Urinary bladder (tissue), 4 donors: ENCODE results near the gene DCBLD1. TPM values are rescaled to one million over a fixed set of nuclear protein-coding genes. Genes with fewer than 3 reads are reported as not detected.

Experiments
- DNase-seq: peaks from one replicate; pipeline ENCODE4 v3.0.0-alpha.2; 2015; ENCODE audit errors: extremely low spot score
- H3K27ac ChIP-seq: one replicate; pipeline ENCODE4 v1.5.1; 2013; ENCODE audit warnings: low read depth, mild to moderate bottlenecking, moderate library complexity
- H3K36me3 ChIP-seq: one replicate; pipeline ENCODE4 v1.6.1; 2013; ENCODE audit warnings: mild to moderate bottlenecking, moderate library complexity; ENCODE audit not compliant: insufficient read depth
- H3K4me1 ChIP-seq: one replicate; pipeline ENCODE4 v1.6.1; 2013; ENCODE audit warnings: mild to moderate bottlenecking, moderate library complexity; ENCODE audit not compliant: insufficient read depth
- H3K4me3 ChIP-seq: one replicate; pipeline ENCODE4 v1.5.1; 2013; ENCODE audit warnings: low read depth, low read length
- WGBS: extraction: QIAGEN DNeasy Blood & Tissue Kit; methylation state at CpG from one replicate; pipeline ENCODE4 v1.1.7; 2013; 5-methylcytosine and 5-hydroxymethylcytosine counted together
- polyA plus RNA-seq: library from polyadenylated mRNA; stranded (reverse); fragments of 200-250 nt; gene quantifications from one replicate; pipeline ENCODE4 v1.2.3, GENCODE V29; 2013
- total RNA-seq: library from RNA; depleted of rRNA; stranded (reverse); fragments of >200 nt; gene quantifications from one replicate; pipeline ENCODE4 v1.2.3, GENCODE V29; 2014
- donor health status: healthy with polysubstance abuse.
- donor health status: healthy.

DCBLD1 gene
- total and polyA plus RNA-seq, 2 donors, result 4.5 to 20.9 TPM

DNA sequence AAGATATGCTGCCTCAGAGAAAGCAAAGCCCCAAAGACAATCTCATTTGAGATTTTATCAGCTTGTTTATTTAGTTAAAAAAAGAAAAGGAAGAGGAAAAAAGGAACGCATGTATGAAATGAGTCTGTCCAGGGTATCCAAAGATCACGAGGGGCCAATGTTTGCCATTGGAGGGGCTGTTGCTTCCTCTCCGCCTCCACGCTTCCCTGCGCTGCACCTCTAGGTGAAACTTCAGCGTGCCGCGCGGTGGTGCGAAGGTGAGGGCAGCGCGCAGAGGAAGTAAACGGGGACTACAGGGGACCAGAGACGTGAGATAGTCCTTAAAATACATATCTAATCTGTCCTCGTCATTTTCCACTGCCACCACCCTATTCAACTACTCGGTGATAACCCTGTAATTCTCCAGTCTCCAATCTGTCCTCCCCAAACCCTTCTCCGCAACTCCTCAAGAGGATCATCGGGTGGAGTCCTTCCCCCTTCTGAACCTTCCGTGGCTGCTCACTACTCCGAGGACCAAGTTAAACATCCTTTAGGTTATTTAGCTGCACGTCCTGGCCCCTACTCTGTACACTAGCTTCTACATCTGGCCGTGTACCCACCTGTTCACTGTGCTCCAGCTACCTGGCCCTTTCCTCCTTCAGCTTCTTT, 1.1 kb upstream of the DCBLD1 start:
- Histone ChIP-seq H3K4me3 (no peak overlapping the region), H3K36me3 (no peaks in the 10 kb centered on the region), H3K27ac (no peak overlapping the region), H3K4me1 (peaks cover under 1% of the 10 kb centered on the region)
- WGBS, result 25% methylated on average over 22 of the region's 22 CpGs
- DNase-seq, result no peak

DNA sequence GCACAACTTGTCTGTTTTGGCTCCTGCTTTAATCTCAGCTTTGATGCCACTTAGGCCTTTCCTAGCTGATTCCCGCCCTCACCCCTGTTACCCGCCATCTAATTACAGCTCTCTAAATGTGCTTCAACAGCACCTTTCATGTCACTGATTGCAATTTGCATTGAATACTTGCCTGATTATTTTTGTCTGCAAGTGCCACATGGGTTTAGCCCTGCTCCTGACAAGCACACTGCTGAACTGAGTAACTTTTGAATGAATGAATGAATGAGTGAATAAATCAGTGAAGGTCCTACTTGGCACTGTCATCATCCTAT, 591 bp upstream of the DCBLD1 start:
- WGBS, result 46% methylated on average over 2 of the region's 2 CpGs
- Histone ChIP-seq H3K36me3 (no peaks in the 10 kb centered on the region), H3K4me3 (peak overlapping the region; percentile 73), H3K4me1 (peaks cover 2% of the 10 kb centered on the region), H3K27ac (peak overlapping the region; percentile 82)
- no peak for DNase-seq

DNA sequence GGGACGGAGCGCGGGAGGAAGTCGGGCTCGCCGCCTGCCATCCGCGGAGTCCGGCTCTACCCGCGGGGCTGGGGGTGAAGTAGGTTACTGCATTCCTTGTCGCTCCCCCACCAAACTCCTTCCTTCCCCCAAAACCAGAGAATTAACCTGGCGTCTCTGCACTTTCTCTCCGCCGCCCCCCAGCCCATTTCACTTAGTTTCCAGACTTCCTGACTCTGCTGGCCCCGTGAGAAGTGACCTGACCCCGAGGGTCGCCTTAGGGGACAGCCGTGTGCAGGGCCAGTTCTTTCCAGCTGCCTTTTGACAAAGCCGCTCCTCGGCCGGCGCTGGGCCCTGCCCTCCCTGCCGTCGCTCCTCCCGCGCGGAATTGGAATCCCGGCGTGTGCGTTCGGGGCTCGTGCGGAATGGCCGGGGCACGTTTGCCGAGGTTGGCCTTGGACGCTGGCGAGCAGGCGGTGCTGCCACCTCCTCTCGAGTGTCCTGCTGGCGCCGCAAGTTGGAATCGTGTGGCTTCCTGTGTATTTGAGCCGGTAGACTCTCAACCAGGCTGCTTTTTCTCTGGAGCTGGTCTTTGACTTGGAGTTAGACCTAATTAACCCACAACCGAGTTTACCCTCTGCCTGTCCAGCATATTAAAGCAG, 650 bp downstream of the DCBLD1 start:
- Histone ChIP-seq H3K27ac (peak overlapping the region; percentile 82), H3K4me1 (peaks cover 2% of the 10 kb centered on the region), H3K36me3 (no peaks in the 10 kb centered on the region), H3K4me3 (peak overlapping the region; percentile 73)
- under 1% methylated on average over 46 of the region's 46 CpGs for WGBS
- no peak for DNase-seq

DNA sequence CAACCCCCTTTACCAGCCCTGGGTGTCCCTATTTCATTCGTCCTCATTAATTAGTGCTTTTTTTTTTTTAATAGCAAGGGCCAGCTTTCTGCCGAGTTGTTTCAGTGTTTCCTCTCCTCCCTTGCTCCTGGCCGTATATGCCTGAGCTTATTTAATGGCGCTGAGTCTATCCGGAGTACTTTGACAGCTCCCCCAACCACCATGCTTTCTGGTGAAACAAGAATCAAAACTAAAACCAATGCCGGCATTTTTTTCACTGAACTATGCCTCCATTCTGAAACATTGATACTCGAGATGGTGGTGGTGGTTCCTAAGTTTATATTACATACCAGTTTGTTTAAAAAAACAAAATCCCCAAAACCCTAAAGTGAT, 1.2 kb downstream of the DCBLD1 start:
- WGBS, result 2% methylated on average over 7 of the region's 7 CpGs
- DNase-seq, result no peak
- H3K36me3 ChIP-seq, result no peaks in the 10 kb centered on the region
- H3K4me1 ChIP-seq, result peaks cover 2% of the 10 kb centered on the region
- no peak overlapping the region for H3K27ac ChIP-seq
- peak overlapping the region; percentile 73 for H3K4me3 ChIP-seq

DNA sequence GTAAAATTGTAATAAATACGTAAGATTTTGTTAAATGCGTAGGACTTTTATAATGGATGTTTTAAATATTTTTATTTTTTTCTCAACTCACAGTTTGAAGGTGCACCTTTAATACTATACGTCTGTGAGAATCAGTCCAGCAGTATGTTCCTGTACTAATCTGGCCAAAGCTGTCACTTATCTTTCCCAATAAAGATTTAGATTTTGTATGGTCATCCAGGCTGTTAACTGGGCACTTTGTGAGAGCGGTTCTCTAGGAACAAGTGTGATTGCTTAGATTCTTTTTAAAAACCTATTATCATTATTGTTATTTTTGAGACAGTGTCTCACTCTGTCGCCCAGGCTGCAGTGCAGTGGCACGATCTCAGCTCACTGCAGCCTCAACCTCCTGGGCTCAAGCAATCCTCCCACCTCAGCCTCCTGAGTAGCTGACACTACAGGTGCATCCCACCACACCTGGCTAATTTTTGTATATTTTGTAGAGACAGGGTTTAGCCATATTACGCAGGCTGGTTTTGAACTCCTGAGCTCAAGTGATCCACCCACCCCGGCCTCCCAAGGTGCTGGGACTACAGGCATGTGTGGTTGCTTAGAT, 1.7 kb downstream of the DCBLD1 start:
- no peaks in the 10 kb centered on the region for H3K36me3 ChIP-seq
- H3K4me3 ChIP-seq, result no peak overlapping the region
- WGBS, result 63% methylated on average over 8 of the region's 8 CpGs
- H3K4me1 ChIP-seq, result peaks cover 2% of the 10 kb centered on the region
- no peak for DNase-seq
- H3K27ac ChIP-seq, result no peak overlapping the region

DNA sequence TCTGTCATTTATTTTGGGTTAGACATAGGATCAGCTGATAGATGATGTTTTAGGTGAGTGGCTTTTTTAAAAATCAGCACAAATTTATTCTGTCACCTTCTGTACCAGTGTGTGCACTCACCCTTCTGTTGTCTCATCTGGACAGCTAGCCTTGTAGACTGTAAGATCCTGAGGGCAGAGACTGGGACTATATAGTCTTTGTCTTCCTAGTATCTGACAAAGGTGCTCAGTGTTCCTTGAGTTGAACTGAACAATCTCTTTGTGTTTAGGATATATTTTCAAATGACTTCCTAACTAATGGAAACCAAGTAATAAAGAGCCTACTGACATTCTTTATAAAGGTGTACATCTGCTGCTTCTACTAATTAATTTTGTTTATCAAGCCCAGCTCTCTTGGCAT, 3.0 kb downstream of the DCBLD1 start:
- H3K4me3 ChIP-seq, result no peak overlapping the region
- H3K4me1 ChIP-seq, result peaks cover 2% of the 10 kb centered on the region
- H3K36me3 ChIP-seq, result no peaks in the 10 kb centered on the region
- no peak for DNase-seq
- H3K27ac ChIP-seq, result no peak overlapping the region

DNA sequence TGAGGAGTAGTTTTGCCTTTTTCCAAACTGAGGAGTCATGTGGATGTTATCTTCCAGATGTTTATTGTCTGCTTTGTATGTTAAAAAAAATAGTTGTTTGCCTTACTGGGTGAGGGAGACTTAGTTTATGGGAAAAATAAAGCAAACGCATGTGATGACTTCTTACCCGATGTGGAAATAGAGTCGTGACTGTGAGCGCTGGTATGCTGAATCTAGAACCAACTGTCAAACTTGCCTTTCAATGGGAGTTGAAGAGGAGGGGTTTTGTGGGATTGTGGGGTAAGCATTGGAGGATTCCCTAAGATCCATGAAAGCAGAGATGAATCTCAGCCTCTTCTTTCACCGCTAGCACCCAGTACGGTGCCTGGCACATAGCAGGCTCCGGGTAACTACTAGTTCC, 5.3 kb downstream of the DCBLD1 start:
- Histone ChIP-seq H3K36me3 (no peaks in the 10 kb centered on the region), H3K27ac (no peak overlapping the region), H3K4me3 (no peak overlapping the region), H3K4me1 (peaks cover 2% of the 10 kb centered on the region)
- DNase-seq, result no peak
- 70% methylated on average over 7 of the region's 7 CpGs for WGBS

DNA sequence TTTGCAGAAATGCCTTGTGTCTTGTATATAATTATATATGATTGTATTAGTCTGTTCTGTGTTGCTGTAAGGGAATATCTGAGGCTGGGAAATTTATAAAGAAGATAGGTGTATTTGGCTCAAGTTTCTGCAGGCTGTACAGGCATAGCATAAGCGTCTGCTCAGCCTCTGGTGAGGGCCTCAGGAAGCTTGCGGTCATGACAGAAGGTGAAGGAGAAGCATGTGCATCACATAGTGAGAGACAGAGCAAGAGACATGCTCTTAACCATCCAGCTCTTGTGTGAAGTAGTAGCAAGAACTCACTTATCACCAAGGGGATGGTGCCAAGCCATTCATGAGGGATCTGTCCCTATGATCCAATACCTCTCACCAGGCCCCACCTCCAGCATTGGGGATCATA, 6.5 kb downstream of the DCBLD1 start:
- 96% methylated on average over 2 of the region's 2 CpGs for WGBS
- H3K4me3 ChIP-seq, result no peak overlapping the region
- peaks cover 2% of the 10 kb centered on the region for H3K4me1 ChIP-seq
- no peak for DNase-seq
- H3K27ac ChIP-seq, result no peak overlapping the region
- no peaks in the 10 kb centered on the region for H3K36me3 ChIP-seq

DNA sequence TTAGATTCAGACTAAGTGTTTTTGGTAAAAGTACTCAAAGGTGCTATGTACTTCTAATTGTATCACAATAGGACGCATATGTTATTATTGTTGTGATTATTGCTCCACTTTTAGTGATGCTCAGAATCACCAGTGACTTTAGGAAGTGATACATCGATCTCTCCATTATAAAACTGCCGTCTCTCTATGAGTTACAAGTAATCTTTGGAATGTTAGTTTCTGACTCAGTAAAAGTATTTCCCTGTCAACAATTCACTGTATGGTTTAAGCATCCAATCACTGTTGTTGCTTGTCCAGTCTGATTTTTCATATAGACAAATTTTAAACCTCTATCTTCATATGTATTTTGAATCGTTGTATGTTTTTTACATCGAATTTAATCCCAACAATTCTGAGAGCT, 9.4 kb downstream of the DCBLD1 start:
- 94% methylated on average over 5 of the region's 5 CpGs for WGBS

DNA sequence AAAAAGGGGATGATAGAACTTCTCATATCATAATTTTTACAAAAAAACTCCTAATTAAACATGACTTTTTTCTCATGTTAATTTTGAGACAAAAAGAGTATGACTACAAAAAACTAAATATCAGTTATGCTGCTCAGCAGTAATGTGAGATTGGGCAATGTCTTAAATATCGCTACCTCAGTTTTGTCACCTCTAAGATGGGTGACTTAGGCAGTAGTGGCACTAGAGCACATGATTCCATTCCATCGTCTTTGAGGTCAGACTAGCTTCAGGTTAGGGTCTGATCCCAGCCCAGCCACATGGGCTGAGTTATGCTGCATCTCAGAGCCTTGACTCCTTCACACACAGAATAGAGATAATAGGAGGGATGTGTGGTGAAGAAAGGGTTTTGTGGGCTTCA, 11.0 kb downstream of the DCBLD1 start:
- WGBS, result 96% methylated on average over 2 of the region's 2 CpGs
- H3K36me3 ChIP-seq, result no peaks in the 10 kb centered on the region
- H3K4me3 ChIP-seq, result no peak overlapping the region
- H3K27ac ChIP-seq, result no peak overlapping the region
- no peak for DNase-seq
- H3K4me1 ChIP-seq, result no peaks in the 10 kb centered on the region

More for the DNA sequence above, 9.4 kb downstream of the DCBLD1 start:
- Histone ChIP-seq H3K27ac (no peak overlapping the region), H3K4me1 (no peaks in the 10 kb centered on the region), H3K36me3 (no peaks in the 10 kb centered on the region), H3K4me3 (no peak overlapping the region)
- DNase-seq, result no peak

DNA sequence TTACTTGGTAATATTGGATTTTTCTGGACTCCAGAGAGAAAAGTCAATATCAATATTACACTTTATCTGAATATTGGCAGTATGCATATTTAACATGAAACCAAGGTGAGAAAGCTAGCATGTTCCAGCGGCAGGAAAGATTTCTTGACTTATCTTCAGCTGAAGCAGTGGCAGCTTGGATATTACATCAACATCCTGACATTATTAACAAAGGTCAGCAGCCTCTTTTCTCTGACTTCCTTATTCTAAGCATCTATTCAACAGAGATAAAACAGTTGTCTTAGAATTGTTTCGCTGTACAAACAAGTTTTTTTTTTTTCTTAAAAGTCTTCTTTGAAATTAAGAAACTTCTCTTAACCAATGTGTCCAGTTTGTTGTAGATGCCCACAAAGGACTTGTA, 11.8 kb downstream of the DCBLD1 start:
- DNase-seq, result no peak
- H3K27ac ChIP-seq, result no peak overlapping the region
- 50% methylated on average over 2 of the region's 2 CpGs for WGBS
- H3K4me1 ChIP-seq, result no peaks in the 10 kb centered on the region
- H3K4me3 ChIP-seq, result no peak overlapping the region
- H3K36me3 ChIP-seq, result no peaks in the 10 kb centered on the region

DNA sequence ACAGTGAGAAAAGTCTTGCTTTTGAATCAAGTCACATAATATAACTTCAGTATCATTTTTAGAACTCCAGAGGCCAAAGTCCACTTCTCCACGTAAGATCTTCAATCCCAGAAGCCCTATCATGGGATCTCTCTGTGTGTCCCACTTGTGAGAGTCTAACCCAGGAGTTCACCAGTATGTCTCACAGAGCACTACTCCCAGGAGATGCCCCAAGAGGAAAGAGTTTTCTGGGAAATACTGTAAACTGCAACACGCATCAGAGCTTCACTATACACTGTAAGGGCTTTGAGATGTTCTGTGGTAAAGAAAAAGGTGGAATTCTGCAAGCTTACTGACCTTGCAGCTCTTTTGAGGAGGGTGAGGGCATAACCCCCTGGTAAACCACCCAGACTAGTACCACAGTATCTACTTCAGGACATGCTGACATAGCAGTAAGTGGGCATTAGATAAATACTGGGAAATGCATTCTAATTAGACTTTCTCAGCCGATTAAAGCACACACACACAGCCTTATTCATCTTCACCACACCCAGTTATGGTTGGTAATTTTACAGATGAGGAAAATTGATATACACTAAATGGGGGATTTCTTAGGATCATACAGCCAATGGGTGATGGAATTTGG, 12.3 kb downstream of the DCBLD1 start:
- no peak overlapping the region for H3K27ac ChIP-seq
- WGBS, result 80% methylated on average over 3 of the region's 3 CpGs
- no peaks in the 10 kb centered on the region for H3K36me3 ChIP-seq
- no peaks in the 10 kb centered on the region for H3K4me1 ChIP-seq
- no peak overlapping the region for H3K4me3 ChIP-seq
- DNase-seq, result no peak

DNA sequence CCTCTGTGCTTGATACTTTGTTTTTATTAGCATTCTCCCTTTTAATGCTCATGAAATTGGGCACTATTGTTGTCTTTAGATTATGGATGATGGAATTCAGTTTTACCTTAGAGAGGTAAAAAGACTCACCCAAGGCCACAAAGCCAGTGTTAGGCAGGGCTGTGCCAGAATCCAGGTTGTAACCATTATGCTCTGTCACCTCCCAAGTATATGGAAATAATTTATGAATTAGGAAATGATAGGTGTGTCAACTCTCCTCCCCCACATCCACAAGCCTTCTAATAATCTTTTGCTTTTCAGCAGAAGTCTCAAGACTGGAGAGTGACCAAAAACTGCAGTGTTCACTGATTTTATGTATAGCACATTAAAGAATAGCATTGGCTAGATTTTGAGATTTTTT, 13.0 kb downstream of the DCBLD1 start:
- Histone ChIP-seq H3K36me3 (no peaks in the 10 kb centered on the region), H3K4me1 (no peaks in the 10 kb centered on the region), H3K27ac (no peak overlapping the region), H3K4me3 (no peak overlapping the region)
- no peak for DNase-seq

DNA sequence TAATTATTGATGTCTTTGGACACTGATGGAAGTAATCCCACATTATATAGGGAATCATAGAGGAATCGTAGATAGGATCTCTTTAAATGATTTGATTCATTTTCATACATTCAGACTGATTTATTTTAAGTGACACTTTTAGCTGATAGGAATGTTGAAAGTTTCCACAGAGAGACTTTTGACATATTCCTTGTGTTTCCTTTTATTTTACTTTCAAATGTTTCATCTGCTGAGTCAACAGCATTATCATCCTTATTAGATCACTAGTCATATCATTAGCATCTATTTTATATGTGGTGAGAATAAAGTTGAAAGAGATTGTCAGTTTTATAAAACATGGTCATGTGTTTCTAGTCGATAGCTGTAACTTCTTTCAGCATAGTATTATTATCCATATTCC, 13.4 kb downstream of the DCBLD1 start:
- 78% methylated on average over 2 of the region's 2 CpGs for WGBS
- Histone ChIP-seq H3K36me3 (no peaks in the 10 kb centered on the region), H3K27ac (no peak overlapping the region), H3K4me1 (no peaks in the 10 kb centered on the region), H3K4me3 (no peak overlapping the region)
- no peak for DNase-seq
